CD14-positive monocyte (primary cell): ENCODE results near the gene KRT79. TPM values are rescaled to one million over a fixed set of nuclear protein-coding genes. Genes with fewer than 3 reads are reported as not detected.
A peak's percentile ranks its signal among the peaks of the same experiment; 100 is the strongest.

Source experiments
- DNase-seq, 3 donors: peaks; one replicate each; pipeline ENCODE4 v3.0.0-alpha.2; 2011 to 2022
- H2AFZ ChIP-seq: 2 replicates; pipeline ENCODE4 v1.6.0; 2012; ENCODE audit warnings: mild to moderate bottlenecking, low read depth, low read length, inconsistent platforms; ENCODE audit not compliant: insufficient read depth, poor library complexity, severe bottlenecking
- H3K27ac ChIP-seq, 2 donors: 1 replicate in 1 of 2; 2 replicates in 1 of 2; pipeline ENCODE4 v1.5.1; 2012 to 2013; ENCODE audit warnings: low read length in 2 of 2, control low read depth in 1 of 2, inconsistent platforms in 1 of 2, low read depth in 1 of 2, mild to moderate bottlenecking in 1 of 2
- H3K27me3 ChIP-seq, 2 donors: one replicate each; pipeline versions ENCODE4 v1.6.0 to v1.6.1; 2011 to 2013; ENCODE audit warnings: low read length in 2 of 2; ENCODE audit not compliant: control insufficient read depth in 2 of 2, insufficient read depth in 2 of 2
- H3K36me3 ChIP-seq, 2 donors: replicated peaks in 1 of 2; 1 replicate in 1 of 2; 2 replicates in 1 of 2; pipeline versions ENCODE4 v1.5.1 to v1.6.1; 2012 to 2013; ENCODE audit warnings: low read length in 2 of 2, control low read depth in 1 of 2, inconsistent platforms in 1 of 2, mild to moderate bottlenecking in 1 of 2; ENCODE audit not compliant: insufficient read depth in 2 of 2, control insufficient read depth in 1 of 2
- H3K4me1 ChIP-seq, 2 donors: 1 replicate in 1 of 2; 2 replicates in 1 of 2; pipeline versions ENCODE4 v1.5.1 to v1.6.1; 2012 to 2013; ENCODE audit warnings: low read length in 2 of 2, control low read depth in 1 of 2, inconsistent platforms in 1 of 2, mild to moderate bottlenecking in 1 of 2, moderate library complexity in 1 of 2; ENCODE audit not compliant: insufficient read depth in 2 of 2, control insufficient read depth in 1 of 2
- H3K4me2 ChIP-seq: replicated peaks from 2 replicates; pipeline ENCODE3; 2012; ENCODE audit warnings: low read length, moderate library complexity, mild to moderate bottlenecking; ENCODE audit not compliant: poor library complexity, severe bottlenecking; ENCODE audit errors: extremely low read depth
- H3K4me3 ChIP-seq, 3 experiments: fragments of 200-600 bp in 1 of 3; sonication (generic) in 1 of 3; replicated peaks in 1 of 3; 1 replicate in 2 of 3; 2 replicates in 1 of 3; pipeline ENCODE4 v1.5.1; 2011 to 2013; ENCODE audit warnings: low read length in 3 of 3, mild to moderate bottlenecking in 3 of 3, control low read depth in 2 of 3, low read depth in 2 of 3, inconsistent platforms in 1 of 3, moderate library complexity in 1 of 3
- H3K79me2 ChIP-seq: 2 replicates; pipeline ENCODE4 v1.6.0; 2012; ENCODE audit warnings: mild to moderate bottlenecking, control low read depth, inconsistent platforms, low read length, moderate library complexity; ENCODE audit not compliant: insufficient read depth
- H3K9ac ChIP-seq: 2 replicates; pipeline ENCODE4 v1.6.0; 2017; ENCODE audit warnings: low read length, mild to moderate bottlenecking; ENCODE audit not compliant: insufficient read depth, poor library complexity, severe bottlenecking
- H3K9me3 ChIP-seq, 2 donors: replicated peaks in 1 of 2; 1 replicate in 1 of 2; 2 replicates in 1 of 2; pipeline versions ENCODE4 v1.5.1 to v1.6.1; 2012 to 2013; ENCODE audit warnings: low read length in 2 of 2, control low read depth in 1 of 2; ENCODE audit not compliant: control insufficient read depth in 1 of 2, insufficient read depth in 1 of 2
- H4K20me1 ChIP-seq: 2 replicates; pipeline ENCODE4 v1.6.0; 2012; ENCODE audit warnings: mild to moderate bottlenecking, low read length, control low read depth, moderate library complexity; ENCODE audit not compliant: insufficient read depth
- H3K27ac Mint-ChIP-seq, 7 donors: one replicate each; pipeline ENCODE4 v1.8.0; 2020; ENCODE audit warnings: mild to moderate bottlenecking in 7 of 7, mixed read lengths in 7 of 7, moderate library complexity in 6 of 7, inconsistent platforms in 2 of 7
- H3K27me3 Mint-ChIP-seq, 3 donors: one replicate each; pipeline ENCODE4 v1.8.0; 2021 to 2022; ENCODE audit warnings: low read depth in 3 of 3, mild to moderate bottlenecking in 3 of 3, mixed read lengths in 3 of 3, moderate library complexity in 3 of 3, inconsistent platforms in 1 of 3
- H3K36me3 Mint-ChIP-seq, 2 donors: one replicate each; pipeline ENCODE4 v1.8.0; 2020; ENCODE audit warnings: mixed read lengths in 2 of 2, inconsistent platforms in 1 of 2, mild to moderate bottlenecking in 1 of 2
- H3K4me1 Mint-ChIP-seq: one replicate; pipeline ENCODE4 v1.8.0; 2020; ENCODE audit warnings: mild to moderate bottlenecking, mixed read lengths
- H3K4me3 Mint-ChIP-seq, 2 donors: one replicate each; pipeline ENCODE4 v1.8.0; 2020; ENCODE audit warnings: mild to moderate bottlenecking in 2 of 2, mixed read lengths in 2 of 2, moderate library complexity in 1 of 2
- H3K9me3 Mint-ChIP-seq, 7 donors: one replicate each; pipeline ENCODE4 v1.8.0; 2020 to 2022; ENCODE audit warnings: mixed read lengths in 7 of 7, mild to moderate bottlenecking in 6 of 7, moderate library complexity in 6 of 7, inconsistent platforms in 2 of 7
- CTCF ChIP-seq: fragments of 200-600 bp; IDR thresholded peaks from one replicate; pipeline ENCODE4 v1.8.0; 2022; ENCODE audit warnings: antibody characterized with exemption, mild to moderate bottlenecking
- WGBS: methylation state at CpG from one replicate; pipeline ENCODE4 v1.1.5; 2013; ENCODE audit warnings: missing lambda C conversion rate; ENCODE audit not compliant: insufficient coverage; 5-methylcytosine and 5-hydroxymethylcytosine counted together
- intact Hi-C, 2 donors: fragments of 100-400 bp; cut with micrococcal nuclease; formaldehyde crosslinking; loops; one replicate each; pipeline versions ENCODE4 v1.15.0 to v1.15.1; 2023
- polyA plus RNA-seq, 3 donors: library from polyadenylated mRNA; depleted of rRNA in 1 of 3; unstranded in 2 of 3; stranded (reverse) in 1 of 3; fragments of 300-500 nt in 2 of 3; fragments of >200 nt in 1 of 3; fragmentation: Illumina TruSeq in 2 of 3; gene quantifications; 1 replicate in 2 of 3; 2 replicates in 1 of 3; pipeline ENCODE4 v1.2.3, GENCODE V29; 2012 to 2021

The KRT79 gene
- polyA plus RNA-seq, 3 donors = not detected

- DNase-seq = no peak
- Histone ChIP-seq H3K9ac (peak overlapping the region; percentile 85), H3K4me1 (peaks cover 26 to 45% of the 10 kb centered on the region in 2 donors), H3K36me3 (no peaks in the 10 kb centered on the region), H3K4me3 (peak overlapping the region; percentile 45 to 64 (median 60)), H3K27me3 (no peaks in the 10 kb centered on the region), H3K27ac (peak overlapping the region; percentile 64 to 88), H2AFZ (peak overlapping the region; percentile 81), H3K9me3 (no peaks in the 10 kb centered on the region), H3K79me2 (no peaks in the 10 kb centered on the region), H3K4me2 (peak overlapping the region; percentile 78), H4K20me1 (no peaks in the 10 kb centered on the region)
- WGBS = 34% methylated on average over 3 of the region's 4 CpGs
- peaks cover 0 to 2% of the 10 kb centered on the region in 2 donors for H3K36me3 Mint-ChIP-seq
- peaks cover 40% of the 10 kb centered on the region for H3K4me1 Mint-ChIP-seq
- H3K4me3 Mint-ChIP-seq = peak overlapping the region; percentile 77 to 80
- H3K9me3 Mint-ChIP-seq = no peaks in the 10 kb centered on the region
- H3K27me3 Mint-ChIP-seq = peaks cover 5 to 14% (median 7%) of the 10 kb centered on the region in 3 donors
- H3K27ac Mint-ChIP-seq = peak overlapping the region; percentile 68 to 98 (median 91)
- TF ChIP-seq CTCF = no peak
- intact Hi-C loops = loop anchor here in 1 of 2 donors (10.0 kb wide), 1 partner anchor 719 kb away; no protein-coding TSS in a partner anchor
These were observed 39.4 kb upstream of the KRT79 start for GRCh38 chr12:52873513-52873831.

- Mint-ChIP-seq H3K27me3 (peaks cover 5 to 14% (median 7%) of the 10 kb centered on the region in 3 donors), H3K27ac (peak overlapping the region in 4 of 7 donors; percentile 74 to 97 (median 88)), H3K36me3 (peaks cover 0 to 2% of the 10 kb centered on the region in 2 donors), H3K4me1 (peaks cover 43% of the 10 kb centered on the region), H3K4me3 (peak overlapping the region in 1 of 2 donors; percentile 77), H3K9me3 (no peaks in the 10 kb centered on the region)
- 100% methylated on average over 2 of the region's 13 CpGs for WGBS
- no peaks in the 10 kb centered on the region for H4K20me1 ChIP-seq
- H2AFZ ChIP-seq = no peak overlapping the region
- H3K79me2 ChIP-seq = no peaks in the 10 kb centered on the region
- H3K9me3 ChIP-seq = no peaks in the 10 kb centered on the region
- H3K4me1 ChIP-seq = peaks cover 29 to 47% of the 10 kb centered on the region in 2 donors
- no peaks in the 10 kb centered on the region for H3K36me3 ChIP-seq
- no peak overlapping the region for H3K9ac ChIP-seq
- no peak overlapping the region for H3K27ac ChIP-seq
- no peak for DNase-seq
- H3K4me3 ChIP-seq = no peak overlapping the region
- H3K4me2 ChIP-seq = no peak overlapping the region
- H3K27me3 ChIP-seq = no peaks in the 10 kb centered on the region
- no peak for TF ChIP-seq CTCF
- intact Hi-C loops = loop anchor here in 1 of 2 donors (10.0 kb wide), 1 partner anchor 718 kb away; no protein-coding TSS in a partner anchor
These were observed 38.7 kb upstream of the KRT79 start for GRCh38 chr12:52872644-52873389.
